Endothelial cell of umbilical vein (primary cell): ENCODE data around the gene KIF26A. TPM values are rescaled to one million over a fixed set of nuclear protein-coding genes. Genes with fewer than 3 reads are reported as not detected.
A peak's percentile ranks its signal among the peaks of the same experiment; 100 is the strongest.

Experiments used
- BruUV-seq: library from RNA; stranded (reverse); fragments of 400-500 nt; replicated peaks from 2 replicates; lab custom pipeline; 2021; lab: Mats Ljungman, UMichigan
- CTCF ChIA-PET: fragments of 300-600, 350-600 bp; sonication (Branson Sonifier 250); formaldehyde crosslinking; loops from one replicate; lab custom pipeline; 2021; ENCODE audit warnings: antibody characterized with exemption, inconsistent platforms; lab: Charles Lee
- POLR2A ChIA-PET: fragments of 300-600, 350-600 bp; sonication (Branson Sonifier 250); formaldehyde crosslinking; loops from one replicate; lab custom pipeline; 2021; ENCODE audit warnings: antibody characterized with exemption, inconsistent platforms; lab: Charles Lee
- DNase-seq: peaks from one replicate; pipeline ENCODE4 v3.0.0-alpha.2; 2011; ENCODE audit warnings: low read depth, low spot score
- FAIRE-seq: peaks from 2 replicates; lab custom pipeline; 2011; peaks lifted over from hg19 to GRCh38; lab: Jason Lieb, UNC
- H2AFZ ChIP-seq: 2 replicates; pipeline ENCODE4 v1.6.0; 2012; ENCODE audit warnings: low read depth, low read length, control low read depth, inconsistent platforms
- H3K27ac ChIP-seq: 2 replicates; pipeline ENCODE4 v1.5.1; 2011; ENCODE audit warnings: low read depth, mild to moderate bottlenecking, control low read depth, low read length, moderate library complexity; ENCODE audit not compliant: insufficient read depth
- H3K27me3 ChIP-seq, 2 experiments: 2 replicates each; pipeline versions ENCODE4 v1.6.0 to v1.6.1; 2011; ENCODE audit warnings: low read length in 2 of 2, mixed read lengths in 1 of 2; ENCODE audit not compliant: control insufficient read depth in 2 of 2, insufficient read depth in 2 of 2
- H3K36me3 ChIP-seq, 2 experiments: 2 replicates in 1 of 2; 3 replicates in 1 of 2; pipeline ENCODE4 v1.5.1; 2011; ENCODE audit warnings: low read length in 2 of 2, mild to moderate bottlenecking in 1 of 2, moderate library complexity in 1 of 2; ENCODE audit not compliant: control insufficient read depth in 2 of 2, insufficient read depth in 2 of 2; ENCODE audit errors: extremely low read depth in 1 of 2
- H3K4me1 ChIP-seq: 3 replicates; pipeline ENCODE4 v1.5.1; 2011; ENCODE audit warnings: mild to moderate bottlenecking, low read length; ENCODE audit not compliant: control insufficient read depth, insufficient read depth; ENCODE audit errors: extremely low read depth
- H3K4me2 ChIP-seq: 2 replicates; pipeline ENCODE4 v1.6.1; 2011; ENCODE audit warnings: low read length, control low read depth, mixed read lengths; ENCODE audit not compliant: insufficient read depth
- H3K4me3 ChIP-seq, 3 experiments: fragments of 200-600 bp in 1 of 3; sonication (generic), shearing (Covaris generic) in 1 of 3; replicated peaks in 1 of 3; 2 replicates each; pipeline ENCODE4 v1.5.1; 2011 to 2016; ENCODE audit warnings: control low read depth in 3 of 3, low read length in 3 of 3, mild to moderate bottlenecking in 2 of 3, inconsistent platforms in 1 of 3, low read depth in 1 of 3, moderate library complexity in 1 of 3; ENCODE audit not compliant: insufficient read depth in 1 of 3
- H3K79me2 ChIP-seq: 2 replicates; pipeline ENCODE4 v1.6.0; 2012; ENCODE audit warnings: low read length, inconsistent platforms; ENCODE audit not compliant: control insufficient read depth, insufficient read depth
- H3K9ac ChIP-seq: replicated peaks from 2 replicates; pipeline ENCODE3; 2011; ENCODE audit warnings: low read length, control low read depth; ENCODE audit not compliant: insufficient read depth; ENCODE audit errors: extremely low read depth
- H3K9me1 ChIP-seq: replicated peaks from 3 replicates; pipeline ENCODE4 v1.6.0; 2011; ENCODE audit warnings: mild to moderate bottlenecking, low read length; ENCODE audit not compliant: control insufficient read depth, insufficient read depth; ENCODE audit errors: extremely low read depth
- H3K9me3 ChIP-seq: replicated peaks from 2 replicates; pipeline ENCODE4 v1.5.1; 2012; ENCODE audit warnings: low read length, inconsistent platforms; ENCODE audit not compliant: control insufficient read depth, insufficient read depth
- H4K20me1 ChIP-seq: replicated peaks from 2 replicates; pipeline ENCODE3; 2011; ENCODE audit warnings: mild to moderate bottlenecking, low read length; ENCODE audit not compliant: control insufficient read depth, insufficient read depth; ENCODE audit errors: extremely low read depth
- EZH2 ChIP-seq: IDR thresholded peaks from 2 replicates; pipeline ENCODE4 v1.6.1; 2012; ENCODE audit warnings: borderline replicate concordance, low read depth, mild to moderate bottlenecking, moderate library complexity, low read length, inconsistent platforms; ENCODE audit not compliant: severe bottlenecking
- MYC ChIP-seq: IDR thresholded peaks from one replicate; pipeline ENCODE4 v1.6.1; 2011; ENCODE audit warnings: mild to moderate bottlenecking, low read depth, low read length
- POLR2A ChIP-seq: IDR thresholded peaks from 2 replicates; pipeline ENCODE4 v1.6.1; 2012; ENCODE audit warnings: low read depth, mild to moderate bottlenecking, control low read depth, low read length
- POLR2AphosphoS5 ChIP-seq: IDR thresholded peaks from 2 replicates; pipeline ENCODE4 v1.6.1; 2012; ENCODE audit warnings: low read depth, mild to moderate bottlenecking, control low read depth, low read length, moderate library complexity; ENCODE audit not compliant: insufficient read depth
- dilution Hi-C: fragments of 300-500 bp; cut with MboI; formaldehyde crosslinking; loops from one replicate; pipeline ENCODE4 v1.15.0; 2019; ENCODE audit warnings: low sequenced_read_pairs; ENCODE audit not compliant: extremely low pct_ligation_motif_present
- intact Hi-C: fragments of 100-400 bp; cut with micrococcal nuclease; formaldehyde crosslinking; loops from one replicate; pipeline ENCODE4 v1.10.0; 2022
- polyA plus RNA-seq, 4 experiments: library from polyadenylated mRNA; depleted of rRNA in 3 of 4; stranded (reverse) in 3 of 4; unstranded in 1 of 4; fragments of >200 nt; gene quantifications; 2 replicates each; pipeline versions ENCODE4 v1.2.1 to v1.2.3, GENCODE V29; 2011 to 2012; ENCODE audit warnings: missing spikeins in 1 of 4
- total RNA-seq: library from RNA; stranded (reverse); gene quantifications from 2 replicates; pipeline ENCODE4 v1.2.3, GENCODE V29; 2021
- TF ChIP-seq, protein P1 (sequence below): IDR thresholded peaks from 2 replicates; pipeline ENCODE4 v1.6.1; 2011; ENCODE audit not compliant: insufficient read depth, insufficient read length
- TF ChIP-seq, protein P2 (sequence below), 2 donors: IDR thresholded peaks; 1 replicate in 1 of 2; 2 replicates in 1 of 2; pipeline ENCODE4 v1.5.1; 2011; ENCODE audit warnings: low read length in 2 of 2, mild to moderate bottlenecking in 2 of 2, moderate library complexity in 2 of 2, control low read depth in 1 of 2, inconsistent platforms in 1 of 2, low read depth in 1 of 2; ENCODE audit not compliant: insufficient read depth in 1 of 2; ENCODE audit errors: extremely low read depth in 1 of 2

KIF26A gene
- total and polyA plus RNA-seq, 2 donors (not counting 3 experiments of a cell fraction or from before 2014, with no cell fraction given), result 3.6 to 10.7 TPM

DNA sequence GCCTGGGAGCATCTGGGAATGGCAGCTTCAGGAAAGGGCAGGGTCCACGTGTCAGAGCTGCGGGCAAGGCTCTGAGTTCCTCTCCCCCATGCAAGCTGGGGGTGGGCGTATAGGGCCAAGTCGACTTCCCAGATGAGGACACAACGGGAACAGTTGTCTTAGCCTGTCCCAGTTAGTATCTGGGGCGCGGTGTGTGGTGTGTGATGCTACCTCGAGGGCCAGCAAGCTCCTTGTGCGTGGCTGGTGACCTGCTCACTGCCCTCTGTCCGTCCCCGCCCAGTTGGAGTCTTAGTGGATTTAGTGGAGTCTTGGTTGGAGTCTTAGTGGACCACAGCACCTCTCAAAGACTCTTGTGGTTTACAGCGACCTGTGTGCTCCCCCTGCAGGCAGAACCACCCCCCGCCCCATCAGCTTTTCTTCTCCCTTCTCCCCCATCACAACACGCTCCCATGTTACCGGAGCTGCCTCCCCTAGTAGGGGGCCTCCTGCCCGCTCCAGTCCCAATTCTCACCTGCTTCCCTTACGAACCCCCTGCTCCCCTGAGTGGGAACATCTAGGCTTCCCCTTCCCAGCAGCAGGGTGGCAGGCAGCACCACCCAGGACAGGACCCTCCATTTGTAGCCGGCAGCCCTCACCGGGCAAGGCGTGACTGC is 44.2 kb upstream of the KIF26A start:
- dilution Hi-C loops (no loop called here), intact Hi-C loops (loop anchor here (1.0 kb wide), 4 partner anchors 37 to 546 kb away; partner anchors contain the start of gene KIF26A)
- no peak for DNase-seq
- CTCF ChIA-PET, result interaction anchor here (0.6 to 4.5 kb wide), 11 partner anchors 10 to 723 kb away, joined by 3 to 64 read pairs (median 5); partner anchors contain the start of gene C14orf180
- no peaks in the 10 kb centered on the region for H3K9me1 ChIP-seq
- H4K20me1 ChIP-seq, result no peaks in the 10 kb centered on the region
- no peak overlapping the region for H2AFZ ChIP-seq
- no TSS peak for BruUV-seq
- H3K36me3 ChIP-seq, result no peaks in the 10 kb centered on the region
- FAIRE-seq, result no peak
- no peak overlapping the region for H3K9ac ChIP-seq
- H3K4me1 ChIP-seq, result no peaks in the 10 kb centered on the region
- H3K9me3 ChIP-seq, result no peaks in the 10 kb centered on the region
- H3K79me2 ChIP-seq, result no peaks in the 10 kb centered on the region
- H3K4me2 ChIP-seq, result no peak overlapping the region
- H3K4me3 ChIP-seq, result no peak overlapping the region
- POLR2A ChIA-PET, result no interaction called here
- H3K27me3 ChIP-seq, result no peaks in the 10 kb centered on the region
- H3K27ac ChIP-seq, result no peak overlapping the region
- no peak for TF ChIP-seq EZH2
- TF ChIP-seq POLR2A, result no peak
- TF ChIP-seq MYC, result no peak
- TF ChIP-seq POLR2AphosphoS5, result no peak
- TF ChIP-seq, protein P1, sequence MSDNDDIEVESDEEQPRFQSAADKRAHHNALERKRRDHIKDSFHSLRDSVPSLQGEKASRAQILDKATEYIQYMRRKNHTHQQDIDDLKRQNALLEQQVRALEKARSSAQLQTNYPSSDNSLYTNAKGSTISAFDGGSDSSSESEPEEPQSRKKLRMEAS, result no peak

DNA sequence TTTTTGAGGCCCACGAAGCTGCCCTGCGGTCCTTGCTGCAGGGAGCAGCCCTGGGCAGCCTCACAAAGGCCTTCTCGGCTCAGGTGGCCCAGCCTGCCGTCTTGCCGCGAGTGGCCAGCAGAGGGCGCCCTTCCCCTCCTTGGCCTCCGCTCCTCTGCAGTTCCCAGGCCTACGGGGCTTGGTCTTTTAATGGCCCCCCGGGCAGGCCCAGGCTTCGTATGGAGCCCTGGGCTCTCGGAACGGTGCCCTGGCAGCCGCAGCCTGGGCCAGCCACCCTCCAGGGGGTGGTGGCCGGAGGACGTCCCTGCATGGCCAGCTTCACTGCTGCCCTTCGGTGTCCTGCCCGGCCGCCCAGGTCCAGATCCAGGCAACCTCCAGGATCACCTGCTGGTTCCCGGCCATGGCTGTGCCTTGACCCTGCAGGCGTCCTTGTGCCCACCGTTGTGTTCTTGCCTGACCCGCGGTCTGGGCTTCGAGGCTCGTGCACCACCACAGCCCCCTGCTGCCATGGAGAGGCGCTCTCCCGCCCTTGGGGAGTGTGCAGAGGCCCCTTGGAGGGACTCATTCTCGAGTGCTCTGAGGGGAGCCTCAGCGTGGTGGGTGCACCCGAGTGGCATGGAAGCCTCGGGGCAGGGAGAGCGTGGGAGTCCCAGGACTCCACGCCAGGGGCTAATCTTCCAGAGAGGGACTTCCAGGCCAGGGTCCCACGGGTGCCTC is 43.5 kb upstream of the KIF26A start:
- Histone ChIP-seq H3K27ac (no peak overlapping the region), H2AFZ (no peak overlapping the region), H3K4me2 (no peak overlapping the region), H3K9ac (no peak overlapping the region), H3K4me3 (no peak overlapping the region), H4K20me1 (no peaks in the 10 kb centered on the region), H3K9me3 (no peaks in the 10 kb centered on the region), H3K9me1 (no peaks in the 10 kb centered on the region), H3K4me1 (no peaks in the 10 kb centered on the region), H3K27me3 (no peaks in the 10 kb centered on the region), H3K79me2 (no peaks in the 10 kb centered on the region), H3K36me3 (no peaks in the 10 kb centered on the region)
- POLR2A ChIA-PET, result no interaction called here
- peak; percentile 46 for DNase-seq
- CTCF ChIA-PET, result interaction anchor here (0.6 to 4.5 kb wide), 11 partner anchors 10 to 545 kb away, joined by 3 to 64 read pairs (median 5); partner anchors contain the start of gene C14orf180
- TF ChIP-seq MYC (no peak), POLR2AphosphoS5 (no peak)
- TF ChIP-seq, protein P2, sequence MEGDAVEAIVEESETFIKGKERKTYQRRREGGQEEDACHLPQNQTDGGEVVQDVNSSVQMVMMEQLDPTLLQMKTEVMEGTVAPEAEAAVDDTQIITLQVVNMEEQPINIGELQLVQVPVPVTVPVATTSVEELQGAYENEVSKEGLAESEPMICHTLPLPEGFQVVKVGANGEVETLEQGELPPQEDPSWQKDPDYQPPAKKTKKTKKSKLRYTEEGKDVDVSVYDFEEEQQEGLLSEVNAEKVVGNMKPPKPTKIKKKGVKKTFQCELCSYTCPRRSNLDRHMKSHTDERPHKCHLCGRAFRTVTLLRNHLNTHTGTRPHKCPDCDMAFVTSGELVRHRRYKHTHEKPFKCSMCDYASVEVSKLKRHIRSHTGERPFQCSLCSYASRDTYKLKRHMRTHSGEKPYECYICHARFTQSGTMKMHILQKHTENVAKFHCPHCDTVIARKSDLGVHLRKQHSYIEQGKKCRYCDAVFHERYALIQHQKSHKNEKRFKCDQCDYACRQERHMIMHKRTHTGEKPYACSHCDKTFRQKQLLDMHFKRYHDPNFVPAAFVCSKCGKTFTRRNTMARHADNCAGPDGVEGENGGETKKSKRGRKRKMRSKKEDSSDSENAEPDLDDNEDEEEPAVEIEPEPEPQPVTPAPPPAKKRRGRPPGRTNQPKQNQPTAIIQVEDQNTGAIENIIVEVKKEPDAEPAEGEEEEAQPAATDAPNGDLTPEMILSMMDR (IDR thresholded peaks at IDR 0.05; ENCODE audit: extremely low read depth in 1 of 2, insufficient read depth in 1 of 2, low read depth in 1 of 2, low read length in 2 of 2), result peak; percentile 85 to 97
- peak; percentile 15 for FAIRE-seq
- dilution Hi-C loops (no loop called here), intact Hi-C loops (loop anchor here (1.0 kb wide), 4 partner anchors 36 to 545 kb away; partner anchors contain the start of gene KIF26A)
- no TSS peak for BruUV-seq
